Measurements from ENCODE around the gene TPST1.
"Not testable (repeated sequence)": the region's sequence is repeated elsewhere in the genome, so short reads cannot be mapped to it uniquely, and the experiment has no call there.

The TPST1 gene

DNA sequence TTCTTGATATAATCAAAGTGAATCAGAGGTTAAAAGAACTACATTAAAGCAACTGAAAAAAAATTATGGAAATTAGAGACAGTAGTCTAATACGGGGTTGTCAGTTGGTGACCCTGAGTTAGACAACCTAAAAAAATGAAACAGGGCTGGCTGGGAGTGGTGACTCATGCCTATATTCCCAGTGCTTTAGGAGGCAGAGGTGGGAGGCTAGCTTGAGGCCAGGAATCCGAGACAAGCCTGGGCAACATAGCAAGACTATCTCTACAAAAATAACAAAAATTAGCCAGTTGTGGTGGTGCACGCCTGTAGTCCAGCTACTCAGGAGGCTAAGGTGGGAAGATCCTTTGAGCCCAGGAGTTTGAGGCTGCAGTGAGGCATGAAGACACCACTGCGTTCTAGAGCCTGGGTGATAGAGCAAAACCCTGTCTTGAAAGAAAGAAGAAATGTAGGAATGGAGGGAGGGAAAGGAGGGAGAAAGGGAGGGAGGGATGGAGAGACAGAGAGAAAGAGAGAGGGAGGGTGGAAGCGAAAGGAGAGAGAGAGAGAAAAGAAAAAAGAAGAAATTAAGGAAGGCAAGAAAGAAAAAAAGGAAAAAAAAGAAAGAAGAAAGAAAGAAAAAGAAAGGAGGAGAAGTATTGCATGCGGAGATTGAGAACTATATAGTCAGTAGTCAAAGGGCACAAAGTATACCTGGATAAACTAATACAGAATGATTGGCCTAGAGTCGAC lies 166.1 kb downstream of the TPST1 start:
- Histone ChIP-seq H3K4me3 (ENCODE audit: low read length, poor library complexity, severe bottlenecking) (no peak overlapping the region), H2AFZ (ENCODE audit: low read length) (no peak overlapping the region), H3K79me2 (ENCODE audit: insufficient read depth, low read length) (no peaks in the 10 kb centered on the region), H3K36me3 (ENCODE audit: insufficient read depth, low read length) (no peaks in the 10 kb centered on the region), H3K9ac (ENCODE audit: low read depth, low read length, poor library complexity, severe bottlenecking) (no peak overlapping the region), H3K4me2 (ENCODE audit: low read depth, low read length, poor library complexity, severe bottlenecking) (no peak overlapping the region), H3F3A (ENCODE audit: low read depth) (no peaks in the 10 kb centered on the region), H3K4me1 (ENCODE audit: insufficient read depth, low read length, poor library complexity, severe bottlenecking) (no peaks in the 10 kb centered on the region), H3K27me3 (ENCODE audit: insufficient read depth, low read length, poor library complexity, severe bottlenecking) (no peaks in the 10 kb centered on the region), H3K9me2 (replicated peaks; ENCODE audit: low read depth, low read length) (no peaks in the 10 kb centered on the region), H3K9me3 (ENCODE audit: insufficient read depth, low read depth, low read length) (no peaks in the 10 kb centered on the region), H4K20me1 (ENCODE audit: insufficient read depth, low read length, poor library complexity, severe bottlenecking) (no peaks in the 10 kb centered on the region)
- TF ChIP-seq, protein P1, sequence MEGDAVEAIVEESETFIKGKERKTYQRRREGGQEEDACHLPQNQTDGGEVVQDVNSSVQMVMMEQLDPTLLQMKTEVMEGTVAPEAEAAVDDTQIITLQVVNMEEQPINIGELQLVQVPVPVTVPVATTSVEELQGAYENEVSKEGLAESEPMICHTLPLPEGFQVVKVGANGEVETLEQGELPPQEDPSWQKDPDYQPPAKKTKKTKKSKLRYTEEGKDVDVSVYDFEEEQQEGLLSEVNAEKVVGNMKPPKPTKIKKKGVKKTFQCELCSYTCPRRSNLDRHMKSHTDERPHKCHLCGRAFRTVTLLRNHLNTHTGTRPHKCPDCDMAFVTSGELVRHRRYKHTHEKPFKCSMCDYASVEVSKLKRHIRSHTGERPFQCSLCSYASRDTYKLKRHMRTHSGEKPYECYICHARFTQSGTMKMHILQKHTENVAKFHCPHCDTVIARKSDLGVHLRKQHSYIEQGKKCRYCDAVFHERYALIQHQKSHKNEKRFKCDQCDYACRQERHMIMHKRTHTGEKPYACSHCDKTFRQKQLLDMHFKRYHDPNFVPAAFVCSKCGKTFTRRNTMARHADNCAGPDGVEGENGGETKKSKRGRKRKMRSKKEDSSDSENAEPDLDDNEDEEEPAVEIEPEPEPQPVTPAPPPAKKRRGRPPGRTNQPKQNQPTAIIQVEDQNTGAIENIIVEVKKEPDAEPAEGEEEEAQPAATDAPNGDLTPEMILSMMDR (conservative IDR thresholded peaks at IDR 0.05; ENCODE audit: low read length), result no peak
- no peak for TF ChIP-seq EZH2phosphoT487 (IDR thresholded peaks at IDR 0.05; ENCODE audit: borderline replicate concordance)

DNA sequence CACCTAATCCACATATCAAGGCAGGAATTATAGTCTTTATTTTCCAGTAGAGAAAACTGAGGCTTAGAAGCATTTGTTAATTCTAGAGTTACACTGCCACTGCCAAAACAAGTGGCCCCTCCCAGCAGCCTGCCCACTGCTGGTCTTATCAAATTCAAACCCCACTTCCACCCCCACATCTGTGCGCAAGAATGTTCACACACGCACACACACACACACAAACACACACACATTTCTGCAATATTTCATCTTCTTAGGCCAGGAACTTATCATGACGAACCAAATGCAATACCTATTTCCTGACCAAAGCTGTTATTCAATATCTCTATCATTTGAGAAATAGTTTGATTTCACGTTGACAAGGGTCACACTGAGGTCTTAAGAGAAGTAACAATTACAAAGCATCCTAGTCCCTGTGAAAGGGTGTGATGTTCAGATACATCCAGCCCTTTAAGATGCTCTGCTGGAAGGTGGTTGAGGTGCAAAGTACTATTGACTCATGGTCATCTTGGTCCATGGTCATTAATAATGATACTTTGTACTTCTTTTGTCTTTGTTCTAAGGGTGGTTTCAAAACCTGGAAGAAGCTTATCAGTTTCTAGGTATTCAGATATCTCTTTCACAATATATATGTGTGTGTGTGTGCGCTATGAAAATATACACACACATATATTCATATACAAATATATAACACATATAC lies 169.2 kb downstream of the TPST1 start:
- H3K79me2 ChIP-seq (ENCODE audit: insufficient read depth, low read length); H2AFZ ChIP-seq (ENCODE audit: low read length); H4K20me1 ChIP-seq (ENCODE audit: insufficient read depth, low read length, poor library complexity, severe bottlenecking); H3K4me1 ChIP-seq (ENCODE audit: insufficient read depth, low read length, poor library complexity, severe bottlenecking); H3K9ac ChIP-seq (ENCODE audit: low read depth, low read length, poor library complexity, severe bottlenecking); H3K4me3 ChIP-seq (ENCODE audit: low read length, poor library complexity, severe bottlenecking); H3K4me2 ChIP-seq (ENCODE audit: low read depth, low read length, poor library complexity, severe bottlenecking); H3K9me3 ChIP-seq (ENCODE audit: insufficient read depth, low read depth, low read length); H3F3A ChIP-seq (ENCODE audit: low read depth); H3K9me2 ChIP-seq (replicated peaks; ENCODE audit: low read depth, low read length); H3K36me3 ChIP-seq (ENCODE audit: insufficient read depth, low read length); H3K27me3 ChIP-seq (ENCODE audit: insufficient read depth, low read length, poor library complexity, severe bottlenecking): not testable (repeated sequence)

DNA sequence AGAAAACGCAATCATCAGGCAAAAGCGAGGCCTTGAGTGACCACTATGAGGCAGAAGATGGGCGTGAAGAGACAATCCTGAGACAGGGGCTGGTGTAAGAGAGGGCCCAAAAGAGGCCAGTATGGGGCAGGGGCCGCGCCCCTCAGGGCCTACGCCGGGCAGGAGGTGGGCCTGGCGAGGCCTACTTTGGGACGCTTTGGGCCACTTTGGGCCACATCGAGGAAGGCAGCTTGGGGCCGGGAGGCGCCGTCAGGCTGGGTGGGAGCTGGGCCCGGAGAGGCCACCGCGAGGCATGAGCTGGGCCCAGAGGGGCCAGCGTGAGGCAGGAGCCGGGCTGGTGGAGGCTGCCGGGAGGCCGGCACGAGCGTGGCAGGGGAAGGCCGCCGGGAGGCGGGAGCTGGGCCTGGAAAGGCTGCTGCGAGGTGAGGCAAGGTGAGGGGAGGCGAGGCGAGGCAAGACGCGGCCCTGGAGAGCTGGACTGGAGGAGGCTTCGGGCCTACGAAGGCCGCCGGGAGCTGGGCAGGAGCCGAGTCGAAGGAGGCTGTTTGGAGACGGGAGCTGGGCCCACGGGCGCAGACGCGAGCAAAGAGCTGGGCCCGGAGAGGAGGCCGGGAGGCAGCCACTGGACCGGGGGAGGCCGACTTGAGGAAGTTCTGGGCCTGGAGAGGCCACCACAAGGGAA lies 171.3 kb downstream of the TPST1 start:
- no peaks in the 10 kb centered on the region for H3K36me3 ChIP-seq (ENCODE audit: insufficient read depth, low read length)
- TF ChIP-seq EZH2phosphoT487 (IDR thresholded peaks at IDR 0.05; ENCODE audit: borderline replicate concordance), result no peak
- TF ChIP-seq, protein P1 (conservative IDR thresholded peaks at IDR 0.05; ENCODE audit: low read length), result no peak
- H4K20me1 ChIP-seq (ENCODE audit: insufficient read depth, low read length, poor library complexity, severe bottlenecking), result no peaks in the 10 kb centered on the region
- no peak overlapping the region for H3K4me3 ChIP-seq (ENCODE audit: low read length, poor library complexity, severe bottlenecking)
- H3K9me3 ChIP-seq (ENCODE audit: insufficient read depth, low read depth, low read length), result no peaks in the 10 kb centered on the region
- no peaks in the 10 kb centered on the region for H3F3A ChIP-seq (ENCODE audit: low read depth)
- H3K9me2 ChIP-seq (replicated peaks; ENCODE audit: low read depth, low read length), result no peaks in the 10 kb centered on the region
- no peaks in the 10 kb centered on the region for H3K79me2 ChIP-seq (ENCODE audit: insufficient read depth, low read length)
- no peak overlapping the region for H3K9ac ChIP-seq (ENCODE audit: low read depth, low read length, poor library complexity, severe bottlenecking)
- no peak overlapping the region for H2AFZ ChIP-seq (ENCODE audit: low read length)
- H3K4me1 ChIP-seq (ENCODE audit: insufficient read depth, low read length, poor library complexity, severe bottlenecking), result no peaks in the 10 kb centered on the region
- H3K4me2 ChIP-seq (ENCODE audit: low read depth, low read length, poor library complexity, severe bottlenecking), result no peak overlapping the region
- no peaks in the 10 kb centered on the region for H3K27me3 ChIP-seq (ENCODE audit: insufficient read depth, low read length, poor library complexity, severe bottlenecking)
